GM20000 (cell line): ENCODE results near the gene PIK3R6.

Experiments
- DNase-seq: peaks from one replicate; pipeline ENCODE4 v3.0.0; 2012; ENCODE audit warnings: low spot score
- TF ChIP-seq, protein P1 (sequence below): IDR thresholded peaks from 2 replicates; pipeline ENCODE4 v1.5.1; 2012; ENCODE audit warnings: mild to moderate bottlenecking, control low read depth; ENCODE audit errors: extremely low read depth, missing control alignments

PIK3R6 gene

DNA sequence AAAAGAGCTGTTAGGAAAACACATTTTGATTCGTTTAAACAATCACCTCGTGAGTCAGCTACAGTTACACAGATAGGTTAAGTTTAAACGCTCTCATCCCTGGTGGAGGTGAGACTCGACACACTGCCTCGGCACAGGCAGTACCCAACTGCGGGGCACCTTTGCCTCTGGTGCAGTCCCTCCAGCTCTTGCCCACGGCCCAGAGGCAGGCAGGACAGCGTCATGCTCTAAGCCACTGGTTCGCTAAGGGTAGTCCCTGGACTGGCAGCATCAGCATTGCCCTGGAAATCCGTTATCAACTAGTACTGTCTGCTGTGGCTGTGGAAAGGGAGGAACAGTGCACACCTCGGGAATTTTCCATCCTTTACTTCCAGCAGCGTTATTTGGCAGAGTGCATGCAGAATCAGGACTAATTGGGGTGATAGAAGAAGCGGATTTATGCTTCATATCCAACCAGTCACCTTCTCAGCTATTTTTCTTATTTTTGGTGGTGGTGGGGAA, 3.7 kb upstream of the PIK3R6 start:
- TF ChIP-seq, protein P1, sequence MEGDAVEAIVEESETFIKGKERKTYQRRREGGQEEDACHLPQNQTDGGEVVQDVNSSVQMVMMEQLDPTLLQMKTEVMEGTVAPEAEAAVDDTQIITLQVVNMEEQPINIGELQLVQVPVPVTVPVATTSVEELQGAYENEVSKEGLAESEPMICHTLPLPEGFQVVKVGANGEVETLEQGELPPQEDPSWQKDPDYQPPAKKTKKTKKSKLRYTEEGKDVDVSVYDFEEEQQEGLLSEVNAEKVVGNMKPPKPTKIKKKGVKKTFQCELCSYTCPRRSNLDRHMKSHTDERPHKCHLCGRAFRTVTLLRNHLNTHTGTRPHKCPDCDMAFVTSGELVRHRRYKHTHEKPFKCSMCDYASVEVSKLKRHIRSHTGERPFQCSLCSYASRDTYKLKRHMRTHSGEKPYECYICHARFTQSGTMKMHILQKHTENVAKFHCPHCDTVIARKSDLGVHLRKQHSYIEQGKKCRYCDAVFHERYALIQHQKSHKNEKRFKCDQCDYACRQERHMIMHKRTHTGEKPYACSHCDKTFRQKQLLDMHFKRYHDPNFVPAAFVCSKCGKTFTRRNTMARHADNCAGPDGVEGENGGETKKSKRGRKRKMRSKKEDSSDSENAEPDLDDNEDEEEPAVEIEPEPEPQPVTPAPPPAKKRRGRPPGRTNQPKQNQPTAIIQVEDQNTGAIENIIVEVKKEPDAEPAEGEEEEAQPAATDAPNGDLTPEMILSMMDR: no peak
- DNase-seq: no peak

DNA sequence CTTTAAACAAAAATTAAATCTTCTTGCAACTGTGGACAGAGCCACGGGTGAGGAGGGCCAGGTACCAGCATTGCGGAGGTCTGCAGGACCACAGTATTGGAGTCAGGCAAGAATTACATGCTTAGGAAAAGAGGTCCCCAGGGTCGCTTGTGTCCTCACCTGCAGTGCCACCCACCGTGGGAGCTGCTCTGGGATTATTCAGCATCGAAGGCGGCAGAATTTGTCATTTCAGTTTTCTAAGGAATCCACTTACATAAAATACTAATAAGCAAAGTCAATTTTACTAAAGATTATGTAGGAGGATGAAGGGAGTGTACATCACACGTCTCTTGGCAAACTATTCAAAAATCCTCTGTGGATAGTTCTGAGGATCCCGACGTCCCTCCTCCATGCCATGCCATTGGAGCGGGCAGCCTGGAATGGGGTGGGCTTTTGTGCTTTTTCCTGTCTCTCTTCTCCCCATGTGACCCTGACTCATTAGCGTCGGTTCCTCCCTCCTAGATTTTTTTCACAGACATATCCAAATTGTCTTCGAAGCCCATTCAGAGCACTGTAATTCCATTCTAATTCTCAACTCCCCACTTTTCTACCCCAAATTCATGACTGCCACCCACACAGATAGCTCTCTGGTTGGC, 3.0 kb upstream of the PIK3R6 start:
- TF ChIP-seq, protein P1: no peak
- no peak for DNase-seq

DNA sequence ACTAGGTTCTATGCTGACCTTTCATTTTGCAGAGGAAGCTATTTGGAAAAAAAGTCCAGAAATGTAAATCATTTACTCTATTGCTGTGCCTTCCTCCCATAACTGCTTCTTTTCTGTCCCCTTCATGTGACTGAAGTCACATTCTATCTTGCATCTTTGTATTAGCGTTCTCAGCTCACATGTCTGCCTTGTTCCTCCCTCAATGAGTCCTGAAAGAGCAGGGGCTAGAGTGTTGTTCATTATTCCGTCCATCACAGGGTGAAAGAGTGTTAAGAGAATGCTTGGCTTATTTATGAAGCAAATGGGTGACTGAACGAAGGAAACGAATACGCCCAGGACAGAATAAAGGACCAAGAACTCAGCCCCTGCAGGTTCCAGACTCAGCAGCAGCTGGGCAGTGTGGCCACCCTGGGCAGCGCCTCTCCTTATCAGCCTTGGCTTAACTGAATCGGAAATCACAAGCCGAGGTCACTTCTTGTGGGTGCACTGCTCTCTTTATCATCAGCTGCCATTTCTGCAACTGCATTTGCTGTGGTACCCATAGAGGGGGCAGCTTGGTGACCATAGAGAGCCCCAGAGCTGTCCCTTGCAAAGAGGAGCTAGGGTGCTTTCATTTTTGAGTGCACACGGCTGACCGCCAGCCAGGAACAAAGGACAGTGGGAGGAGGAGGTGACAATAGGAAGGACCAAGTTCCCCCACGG, 1.8 kb upstream of the PIK3R6 start:
- TF ChIP-seq, protein P1: no peak
- no peak for DNase-seq

DNA sequence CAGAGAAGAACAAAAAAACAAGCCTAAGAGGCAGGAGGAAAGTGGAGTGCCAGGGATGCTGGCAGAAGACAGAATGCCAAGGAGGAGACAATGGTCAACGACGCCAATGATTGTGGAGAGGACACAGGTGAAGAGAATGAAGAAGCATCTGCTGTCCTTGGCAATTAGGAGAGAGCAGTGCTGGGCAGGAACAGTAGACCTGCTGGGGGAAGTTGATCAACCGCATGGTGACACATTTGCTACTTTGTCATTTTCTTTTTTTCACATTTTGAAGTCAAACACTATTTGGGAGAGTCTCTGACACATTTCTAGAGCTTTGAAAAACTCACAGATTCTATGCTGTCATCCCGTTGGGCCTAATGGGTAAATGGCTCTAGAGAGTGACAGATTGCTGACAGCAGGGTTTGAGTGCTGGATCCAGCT, 1.1 kb upstream of the PIK3R6 start:
- DNase-seq: peak; percentile 50
- TF ChIP-seq, protein P1: no peak

DNA sequence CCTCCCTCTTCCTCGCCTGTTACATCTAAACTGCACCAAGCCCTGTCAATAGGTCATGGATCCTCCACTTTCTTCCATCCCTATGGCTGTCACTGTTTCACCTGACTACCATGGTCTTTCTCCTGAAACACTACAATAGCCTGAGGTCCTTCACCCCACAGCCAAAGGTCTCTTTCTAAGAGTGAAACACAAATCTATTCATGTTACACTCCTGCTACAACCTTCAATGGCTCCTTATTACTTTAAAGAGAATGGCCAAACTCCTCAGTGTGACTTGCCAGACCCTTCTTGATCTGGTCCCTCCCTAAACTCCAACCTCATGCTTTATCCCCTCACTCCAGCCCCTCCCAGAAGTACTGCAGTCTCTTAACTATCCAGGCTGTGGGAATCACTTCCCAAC, 618 bp upstream of the PIK3R6 start:
- no peak for DNase-seq
- TF ChIP-seq, protein P1: no peak

DNA sequence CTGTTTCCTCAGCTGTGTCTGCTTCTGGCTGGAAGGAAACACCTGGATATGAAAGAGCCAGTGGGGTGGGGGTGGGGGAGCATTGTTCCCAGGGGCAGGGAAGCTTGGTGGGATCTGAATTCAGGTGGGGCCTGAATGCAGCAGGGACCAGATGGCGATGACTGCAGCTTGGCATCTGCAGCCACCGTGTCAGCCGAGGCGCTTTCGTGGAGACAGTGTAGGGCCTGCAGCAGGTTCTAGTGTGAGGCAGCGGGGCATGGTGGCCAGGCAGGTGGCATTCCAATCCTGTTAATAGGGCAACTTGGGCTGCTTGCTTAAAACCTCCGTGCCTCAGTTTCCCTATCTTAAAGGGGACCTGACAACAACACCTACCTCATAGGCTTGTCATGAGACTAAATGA, 1.7 kb downstream of the PIK3R6 start:
- no peak for DNase-seq
- TF ChIP-seq, protein P1: no peak

DNA sequence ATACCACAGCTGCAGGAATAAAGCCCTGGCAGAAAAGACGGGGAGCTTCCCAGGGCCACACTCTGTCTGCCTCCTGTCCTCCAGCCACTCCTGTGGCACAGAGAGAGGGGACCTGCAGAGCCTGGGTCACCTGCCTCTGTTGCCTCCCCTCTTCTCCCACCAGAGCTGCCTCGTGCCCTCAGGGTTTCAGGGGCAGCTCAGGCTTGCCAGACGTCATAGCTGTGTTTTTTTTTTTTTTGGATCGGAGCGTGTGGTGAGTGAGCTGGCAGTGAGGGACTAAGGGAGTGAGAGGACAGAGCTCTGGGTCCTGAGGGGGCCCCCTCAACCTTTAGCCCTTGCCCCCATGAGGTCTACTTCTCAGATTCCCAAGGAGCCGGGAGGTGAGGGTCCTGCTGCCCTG, 2.1 kb downstream of the PIK3R6 start:
- no peak for DNase-seq
- TF ChIP-seq, protein P1: no peak
